Measurements from ENCODE around the gene MIGA1. TPM values are rescaled to one million over a fixed set of nuclear protein-coding genes. Genes with fewer than 3 reads are reported as not detected.

The MIGA1 gene
- total RNA-seq, 1 donor from 2014 or later: 19.9 TPM

GRCh38 chr1:77847621-77848080 lies 68.2 kb downstream of the MIGA1 start:
- DNase-seq: no peak

- no peak for DNase-seq
Measured at GRCh38 chr1:77850082-77850481, 70.6 kb downstream of the MIGA1 start.

- DNase-seq: peak; percentile 28
Measured at GRCh38 chr1:77857552-77857951, 78.1 kb downstream of the MIGA1 start.

GRCh38 chr1:77858725-77859124 lies 79.3 kb downstream of the MIGA1 start:
- DNase-seq: no peak

GRCh38 chr1:77859248-77859647 lies 79.8 kb downstream of the MIGA1 start:
- no peak for DNase-seq

- peak; percentile 13 for DNase-seq
Measured at GRCh38 chr1:77866296-77866695, 86.8 kb downstream of the MIGA1 start.

- no peak for DNase-seq
Measured at GRCh38 chr1:77872645-77873044, 93.2 kb downstream of the MIGA1 start.

DNA sequence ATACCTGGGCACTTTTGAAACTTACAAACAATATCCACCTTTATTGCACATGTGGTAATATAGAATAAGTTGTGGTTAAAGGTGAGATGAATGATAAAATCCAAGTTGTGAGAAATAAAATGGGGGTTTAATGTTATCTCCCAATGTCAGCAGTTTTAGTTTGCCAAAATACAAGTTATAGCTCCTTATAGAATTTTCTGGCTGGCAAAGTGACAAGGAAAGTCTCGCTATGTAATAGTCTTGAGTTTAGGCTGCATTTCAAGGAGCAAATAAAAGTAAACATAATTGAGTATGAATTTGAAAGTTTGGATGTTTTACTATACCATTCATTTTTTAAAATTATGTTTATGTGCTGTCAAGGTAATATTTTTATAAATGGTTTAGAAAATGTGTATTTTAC lies 94.0 kb downstream of the MIGA1 start:
- no peak for DNase-seq

DNA sequence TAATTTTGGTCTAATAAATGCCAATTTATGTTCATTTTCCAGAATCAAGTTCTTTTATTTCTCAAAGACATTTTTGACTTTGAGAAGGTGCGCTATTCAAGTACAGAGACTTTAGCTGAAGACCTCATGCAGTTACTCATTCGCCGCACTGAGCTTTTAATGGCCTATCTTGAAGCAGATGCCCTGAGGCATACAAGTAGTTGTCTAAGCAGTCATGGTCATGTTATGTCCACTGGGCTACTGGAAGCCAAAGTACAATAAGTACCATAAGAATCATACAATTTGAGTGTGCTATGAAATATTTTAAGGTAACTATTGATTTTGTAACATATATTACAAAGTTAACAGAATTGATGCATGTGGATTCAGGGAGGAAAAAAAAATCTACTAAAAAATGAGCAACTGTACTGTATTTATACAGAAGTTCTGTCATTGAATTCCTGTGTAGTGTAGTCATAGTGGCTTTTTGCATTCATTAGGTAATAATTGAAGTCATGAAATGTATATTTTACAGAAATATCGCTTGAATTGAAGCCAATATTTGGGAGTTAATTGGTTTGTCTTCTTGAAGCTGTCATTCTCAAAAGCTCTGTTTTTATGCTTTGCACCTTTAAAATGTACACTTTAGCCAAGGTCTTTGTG lies 95.5 kb downstream of the MIGA1 start:
- DNase-seq: no peak

DNA sequence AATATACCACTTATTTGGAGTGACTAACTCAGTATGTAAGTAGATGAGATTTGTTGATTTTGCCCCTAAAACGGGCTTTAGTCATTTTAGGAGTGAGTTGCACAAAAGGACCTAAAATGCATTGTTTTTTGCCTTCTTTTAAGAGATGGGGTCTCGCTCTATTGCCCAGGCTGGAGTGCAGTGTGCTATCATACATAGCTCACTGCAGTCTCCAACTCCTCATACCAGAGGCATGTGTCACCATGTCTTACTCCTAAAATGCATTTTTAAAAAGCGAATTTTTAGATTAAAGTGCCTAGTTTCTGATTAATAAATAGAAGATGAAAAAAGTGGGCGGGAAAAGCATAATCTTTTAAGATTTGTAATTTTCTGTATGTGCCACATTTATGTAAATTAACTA lies 97.4 kb downstream of the MIGA1 start:
- no peak for DNase-seq

DNA sequence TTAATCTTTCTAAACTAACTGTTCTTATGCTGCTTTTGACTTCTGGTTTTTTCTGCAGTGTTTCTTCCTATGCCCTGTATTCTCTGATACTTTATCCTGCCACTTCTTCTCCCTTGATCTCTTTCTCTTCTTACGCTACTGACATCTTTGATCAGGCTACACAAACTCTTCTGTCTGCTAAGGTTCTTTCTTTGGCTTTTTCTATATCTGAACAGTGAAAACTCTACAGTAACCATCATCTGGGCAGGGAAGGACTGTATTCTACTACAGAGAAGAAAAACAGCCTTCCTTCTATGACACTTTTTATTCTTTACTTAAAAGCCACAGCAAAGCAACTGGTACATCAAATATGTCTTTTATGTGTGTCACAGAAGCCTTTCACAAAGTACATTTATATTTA lies 101.6 kb downstream of the MIGA1 start:
- DNase-seq: no peak

GRCh38 chr1:77882411-77882810 lies 103.0 kb downstream of the MIGA1 start:
- DNase-seq: no peak

DNA sequence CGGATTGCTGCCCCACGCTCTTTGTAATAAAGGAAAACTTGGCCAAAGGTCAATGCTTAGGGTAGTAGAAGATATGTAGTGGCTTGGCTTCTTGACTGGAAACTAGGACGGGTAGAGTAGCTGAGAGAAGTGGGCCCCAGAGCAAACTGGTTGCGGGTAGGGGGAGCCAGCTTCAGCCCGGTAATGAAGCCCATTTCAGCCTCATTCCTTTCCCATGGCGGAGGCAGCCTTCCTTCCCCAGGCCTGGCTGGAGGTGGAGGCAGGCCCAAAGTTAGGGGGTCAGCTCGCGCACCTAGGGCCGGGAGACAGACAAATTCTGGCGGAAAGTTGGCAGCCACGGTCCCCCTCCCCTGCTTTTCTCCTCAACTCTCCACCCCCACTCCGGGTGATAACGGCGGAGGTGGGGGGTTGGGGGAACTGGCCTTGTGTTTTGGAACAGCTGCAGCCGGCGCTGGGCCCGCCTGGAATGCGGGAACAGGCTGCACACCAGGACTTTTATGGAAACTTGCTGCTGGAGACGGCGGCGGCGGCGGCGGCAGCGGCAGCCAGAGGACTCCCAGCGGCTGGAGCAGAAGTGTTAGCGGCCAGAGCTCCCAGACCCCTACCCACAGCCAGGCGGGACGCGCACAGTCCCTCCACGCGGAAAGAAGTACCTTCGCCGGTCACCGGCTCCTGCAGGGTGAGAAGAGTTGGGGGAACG lies 108.8 kb downstream of the MIGA1 start, which contains the start of gene NEXN:
NEXN (plus strand) TSS at position 544 of the 700 bp plus-strand sequence. CDS start 27,483 bp downstream, outside the sequence.
- DNase-seq: peak; percentile 86

- DNase-seq: peak; percentile 70
Measured at GRCh38 chr1:77888781-77889642, 109.6 kb downstream of the MIGA1 start.

DNA sequence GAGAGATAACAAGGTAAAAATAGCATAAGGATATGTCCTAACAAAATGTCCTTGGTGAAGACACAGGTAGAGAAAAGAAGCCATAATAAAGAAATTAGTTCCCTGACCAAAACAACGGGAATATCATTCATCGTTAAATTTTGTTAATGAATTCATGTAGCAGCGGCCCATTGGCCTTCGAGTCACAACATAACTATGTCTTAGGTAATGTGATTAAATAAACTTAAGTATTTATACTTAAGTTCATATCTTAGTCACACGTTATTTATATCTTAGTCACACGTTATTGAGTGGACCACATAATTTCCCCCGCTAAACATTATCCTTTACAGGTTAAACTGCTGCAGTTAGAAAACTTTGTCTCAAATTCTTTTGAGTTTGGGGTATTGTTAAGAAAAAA lies 110.2 kb downstream of the MIGA1 start:
- peak; percentile 71 for DNase-seq

- no peak for DNase-seq
Measured at GRCh38 chr1:77891200-77891599, 111.8 kb downstream of the MIGA1 start.

- peak; percentile 16 for DNase-seq
Measured at GRCh38 chr1:77899647-77900320, 120.3 kb downstream of the MIGA1 start.

DNA sequence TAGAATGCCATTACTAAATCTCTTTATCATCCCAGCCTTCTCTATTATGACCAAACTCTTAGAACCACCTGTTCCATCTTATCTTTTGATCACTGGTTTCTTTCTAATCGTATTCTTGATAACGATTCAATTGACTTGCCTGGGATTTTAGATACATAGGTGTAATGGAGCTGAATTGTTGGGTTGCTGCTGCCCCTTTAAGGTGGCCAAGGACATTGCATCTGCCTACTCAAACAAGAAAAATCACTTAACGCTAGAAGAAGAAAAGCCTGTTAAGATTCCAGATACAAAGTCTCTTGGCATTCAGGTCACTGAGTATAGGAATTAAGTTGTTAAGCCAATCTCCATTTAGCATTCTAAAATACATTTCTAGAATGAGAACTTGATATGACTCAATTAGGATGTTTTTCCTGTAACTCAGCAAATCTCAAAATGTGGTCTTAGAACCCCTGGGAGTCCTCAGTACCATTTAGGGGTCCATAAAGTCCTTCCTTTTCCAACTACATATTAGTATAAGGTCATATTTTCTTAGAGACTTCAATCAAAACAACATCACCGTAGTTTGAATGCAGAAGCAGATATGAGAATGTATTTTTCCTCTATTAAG lies 121.3 kb downstream of the MIGA1 start:
- DNase-seq: peak; percentile 87

- no peak for DNase-seq
Measured at GRCh38 chr1:77905603-77906002, 126.2 kb downstream of the MIGA1 start.

DNA sequence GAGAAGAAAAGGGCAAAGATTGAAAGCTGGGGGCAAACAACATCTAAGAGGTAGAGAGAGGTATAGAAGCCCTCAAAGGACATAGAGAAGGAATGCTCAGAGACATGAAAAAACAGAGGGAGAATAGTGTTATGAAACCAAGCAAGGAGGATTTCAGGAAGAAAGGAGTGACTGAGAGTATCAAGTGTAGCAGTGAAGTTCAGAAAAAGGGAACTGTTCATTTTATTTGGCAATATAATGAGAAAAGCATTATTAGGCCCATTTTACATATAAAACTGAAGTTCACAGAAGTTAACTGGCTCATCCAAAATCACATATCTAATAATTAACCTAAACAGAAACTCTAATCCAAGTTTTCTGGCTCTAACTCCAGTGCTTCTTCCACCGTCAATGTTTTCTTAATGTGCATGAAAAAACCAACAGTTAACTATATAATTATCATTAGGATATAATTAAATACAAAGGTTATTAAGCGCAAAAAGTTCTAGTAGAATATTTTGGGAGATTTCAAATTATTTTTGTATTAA lies 126.6 kb downstream of the MIGA1 start:
- DNase-seq: no peak

DNA sequence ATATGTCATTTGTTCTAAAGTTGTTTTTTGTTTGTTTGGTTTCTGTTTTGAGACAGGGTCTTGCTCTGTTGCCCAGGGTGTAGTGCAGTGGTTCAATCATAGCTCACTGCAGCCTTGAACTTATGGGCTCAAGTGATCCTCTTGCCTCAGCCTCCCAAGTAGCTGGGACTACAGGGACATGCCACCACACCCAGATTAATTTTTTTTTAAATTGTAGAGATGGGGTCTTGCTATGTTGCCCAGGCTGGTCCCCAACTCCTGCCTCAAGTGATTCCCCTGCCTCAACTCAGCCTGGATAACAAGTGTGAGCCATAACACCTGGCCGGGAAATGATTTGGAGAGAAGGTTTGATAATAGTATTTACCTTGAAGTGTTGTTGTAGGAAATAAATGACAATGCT lies 127.2 kb downstream of the MIGA1 start:
- no peak for DNase-seq

DNA sequence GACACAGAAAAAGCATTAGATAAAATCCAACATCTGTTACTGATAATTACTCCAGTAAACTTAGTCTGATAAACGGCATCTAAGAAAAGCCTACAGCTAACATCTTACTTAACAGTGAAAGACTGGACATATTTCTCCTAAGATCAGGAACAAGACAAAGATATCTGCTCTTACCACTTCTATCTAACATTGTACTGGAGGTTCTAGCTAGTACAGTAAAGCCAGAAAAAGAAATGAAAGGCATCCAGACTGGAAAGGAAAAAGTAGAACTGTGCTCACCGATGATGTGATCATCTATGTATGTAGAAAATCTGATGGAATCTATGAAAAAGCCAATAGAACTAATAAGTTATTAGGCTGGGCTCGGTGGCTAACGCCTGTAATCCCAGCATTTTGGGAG lies 130.7 kb downstream of the MIGA1 start:
- DNase-seq: no peak

Measured in dermis blood vessel endothelial cell (primary cell).